Bronchial epithelial cell (primary cell): ENCODE results near the gene CLK3. TPM values are rescaled to one million over a fixed set of nuclear protein-coding genes. Genes with fewer than 3 reads are reported as not detected.

Experiments
- DNase-seq: peaks from one replicate; pipeline ENCODE4 v3.0.0-alpha.2; 2010; ENCODE audit warnings: low read depth
- FAIRE-seq: peaks from 2 replicates; lab custom pipeline; 2011; peaks lifted over from hg19 to GRCh38; lab: Jason Lieb, UNC
- H3K27me3 ChIP-seq: 2 replicates; pipeline ENCODE4 v1.5.1; 2011; ENCODE audit warnings: low read length; ENCODE audit not compliant: control insufficient read depth, insufficient read depth
- H3K36me3 ChIP-seq: 2 replicates; pipeline ENCODE4 v1.5.1; 2011; ENCODE audit warnings: low read length; ENCODE audit not compliant: control insufficient read depth, insufficient read depth
- H3K4me3 ChIP-seq: 2 replicates; pipeline ENCODE4 v1.5.1; 2011; ENCODE audit warnings: mild to moderate bottlenecking, low read depth, low read length, control low read depth
- CTCF ChIP-seq: IDR thresholded peaks from 2 replicates; pipeline ENCODE4 v1.5.1; 2011; ENCODE audit warnings: mild to moderate bottlenecking, moderate library complexity, low read length, control low read depth, inconsistent platforms; ENCODE audit not compliant: insufficient read depth, severe bottlenecking
- total RNA-seq: library from RNA; depleted of rRNA; stranded (reverse); fragments of >200 nt; gene quantifications from 2 replicates; pipeline ENCODE4 v1.2.1, GENCODE V29; 2014

The CLK3 gene
- total RNA-seq, 1 donor from 2014 or later = 115 TPM

GRCh38 chr15:74603789-74604705 lies 11.6 kb upstream of the CLK3 start:
- Histone ChIP-seq H3K27me3 (no peaks in the 10 kb centered on the region), H3K4me3 (no peak overlapping the region), H3K36me3 (no peaks in the 10 kb centered on the region)
- DNase-seq (no peak), FAIRE-seq (no peak)
- no peak for TF ChIP-seq CTCF

- no peaks in the 10 kb centered on the region for H3K36me3 ChIP-seq
- no peak overlapping the region for H3K4me3 ChIP-seq
- peak; percentile 64 for FAIRE-seq
- TF ChIP-seq CTCF = no peak
- H3K27me3 ChIP-seq = no peaks in the 10 kb centered on the region
- DNase-seq = no peak
Measured at GRCh38 chr15:74604983-74605794, 10.4 kb upstream of the CLK3 start.

GRCh38 chr15:74605795-74606150 lies 9.9 kb upstream of the CLK3 start:
- FAIRE-seq (no peak), DNase-seq (no peak)
- H3K36me3 ChIP-seq = no peaks in the 10 kb centered on the region
- H3K27me3 ChIP-seq = no peaks in the 10 kb centered on the region
- H3K4me3 ChIP-seq = no peak overlapping the region
- TF ChIP-seq CTCF = no peak

GRCh38 chr15:74608786-74609185 lies 6.8 kb upstream of the CLK3 start:
- DNase-seq (no peak), FAIRE-seq (no peak)
- Histone ChIP-seq H3K4me3 (no peak overlapping the region), H3K36me3 (no peaks in the 10 kb centered on the region), H3K27me3 (no peaks in the 10 kb centered on the region)
- TF ChIP-seq CTCF = no peak

GRCh38 chr15:74609938-74610301 lies 5.7 kb upstream of the CLK3 start:
- no peak overlapping the region for H3K4me3 ChIP-seq
- H3K36me3 ChIP-seq = no peaks in the 10 kb centered on the region
- DNase-seq = no peak
- TF ChIP-seq CTCF = no peak
- H3K27me3 ChIP-seq = no peaks in the 10 kb centered on the region
- no peak for FAIRE-seq
